HepG2 (cell line): ENCODE measurements around the gene DOCK4. TPM values are rescaled to one million over a fixed set of nuclear protein-coding genes. Genes with fewer than 3 reads are reported as not detected.

Experiments used
- ATAC-seq: fragments of 200-7000 bp; cut with Tn5 transposase; 3 replicates; pipeline ENCODE4 v1.9.1; 2020; ENCODE audit warnings: mild to moderate bottlenecking, moderate library complexity
- BruUV-seq: library from RNA; stranded (reverse); fragments of 400-500 nt; replicated peaks from 2 replicates; lab custom pipeline; 2021; lab: Mats Ljungman, UMichigan
- CTCF ChIA-PET: fragments of 300-600 bp; formaldehyde crosslinking; extraction: SDS; loops from one replicate; lab custom pipeline; 2021; ENCODE audit warnings: low total read pairs, inconsistent platforms, low intra/inter-chr PET ratio; lab: Yijun Ruan, JAX
- POLR2A ChIA-PET: fragments of 350-600 bp; sonication (Branson Sonifier 250); formaldehyde crosslinking; loops from one replicate; lab custom pipeline; 2020; ENCODE audit warnings: antibody characterized with exemption, inconsistent platforms; lab: Yijun Ruan, JAX
- DNase-seq: peaks from one replicate; pipeline ENCODE4 v3.0.0-alpha.2; 2015; ENCODE audit warnings: low spot score
- FAIRE-seq: peaks from 3 replicates; lab custom pipeline; 2011; peaks lifted over from hg19 to GRCh38; lab: Jason Lieb, UNC
- H2AFZ ChIP-seq: one replicate; pipeline ENCODE4 v1.6.1; 2011; ENCODE audit warnings: low read length, inconsistent platforms
- H3K27ac ChIP-seq: fragments of 300-600 bp; 3 replicates; pipeline ENCODE4 v1.8.0; 2011; ENCODE audit warnings: mixed run types, mild to moderate bottlenecking, mixed read lengths, low read length, inconsistent platforms; ENCODE audit not compliant: insufficient read depth; ENCODE audit errors: extremely low read length
- H3K27me3 ChIP-seq, 2 experiments: fragments of 200-600 bp in 1 of 2; 2 replicates in 1 of 2; 3 replicates in 1 of 2; pipeline versions ENCODE4 v1.6.0 to v1.8.0; 2011; ENCODE audit warnings: low read length in 2 of 2, mild to moderate bottlenecking in 2 of 2, moderate library complexity in 2 of 2, inconsistent platforms in 1 of 2; ENCODE audit not compliant: insufficient read depth in 2 of 2, control insufficient read depth in 1 of 2
- H3K36me3 ChIP-seq, 2 experiments: fragments of 200-600 bp in 1 of 2; replicated peaks in 1 of 2; 2 replicates in 1 of 2; 3 replicates in 1 of 2; pipeline versions ENCODE4 v1.5.1 to v1.8.0; 2011; ENCODE audit warnings: low read length in 2 of 2, inconsistent platforms in 1 of 2; ENCODE audit not compliant: insufficient read depth in 2 of 2, control insufficient read depth in 1 of 2
- H3K4me1 ChIP-seq: 2 replicates; pipeline ENCODE4 v1.5.1; 2012; ENCODE audit warnings: low read length, inconsistent platforms; ENCODE audit not compliant: insufficient read depth
- H3K4me2 ChIP-seq: 2 replicates; pipeline ENCODE4 v1.6.0; 2011; ENCODE audit warnings: low read depth, low read length, inconsistent platforms
- H3K4me3 ChIP-seq, 3 experiments: fragments of 200-600 bp in 1 of 3; sonication (generic), shearing (Covaris generic) in 1 of 3; replicated peaks in 1 of 3; 2 replicates each; pipeline ENCODE4 v1.5.1; 2011 to 2016; ENCODE audit warnings: low read length in 3 of 3, inconsistent platforms in 2 of 3, low read depth in 2 of 3, mild to moderate bottlenecking in 2 of 3, control low read depth in 1 of 3, mixed read lengths in 1 of 3; ENCODE audit not compliant: insufficient read depth in 1 of 3
- H3K79me2 ChIP-seq: one replicate; pipeline ENCODE4 v1.6.1; 2011; ENCODE audit warnings: low read length, inconsistent platforms; ENCODE audit not compliant: insufficient read depth
- H3K9ac ChIP-seq: 2 replicates; pipeline ENCODE4 v1.6.0; 2011; ENCODE audit warnings: mild to moderate bottlenecking, low read depth, low read length, inconsistent platforms; ENCODE audit not compliant: insufficient read depth
- H3K9me3 ChIP-seq: 2 replicates; pipeline ENCODE4 v1.5.1; 2012; ENCODE audit warnings: mild to moderate bottlenecking, low read length
- H4K20me1 ChIP-seq: 2 replicates; pipeline ENCODE4 v1.6.0; 2011; ENCODE audit warnings: inconsistent platforms, mild to moderate bottlenecking, low read length, moderate library complexity; ENCODE audit not compliant: insufficient read depth
- ADNP ChIP-seq: sonication (generic); formaldehyde crosslinking; IDR thresholded peaks from 2 replicates; pipeline ENCODE4 v1.4.0; 2020; ENCODE audit warnings: missing genetic modification reagents
- AHR ChIP-seq: IDR thresholded peaks from 2 replicates; pipeline ENCODE4 v1.6.1; 2018; ENCODE audit warnings: missing genetic modification reagents, missing compliant biosample characterization
- CBX2 ChIP-seq, 2 experiments: fragments of 200-600 bp in 1 of 2; sonication (generic); formaldehyde crosslinking in 1 of 2; IDR thresholded peaks; 2 replicates each; pipeline versions ENCODE4 v1.7.0 to v1.8.1; 2018 to 2022; ENCODE audit warnings: low read depth in 2 of 2, low read length in 1 of 2, mild to moderate bottlenecking in 1 of 2, missing genetic modification reagents in 1 of 2
- ETV5 ChIP-seq: IDR thresholded peaks from 2 replicates; pipeline ENCODE4 v1.6.1; 2018; ENCODE audit warnings: missing biosample characterization, missing genetic modification reagents, inconsistent platforms, borderline replicate concordance
- GLI4 ChIP-seq: sonication (generic); formaldehyde crosslinking; IDR thresholded peaks from 2 replicates; pipeline ENCODE4 v1.5.1; 2020; ENCODE audit warnings: missing genetic modification reagents, mild to moderate bottlenecking, moderate library complexity, borderline replicate concordance
- HIVEP1 ChIP-seq: sonication (generic); formaldehyde crosslinking; IDR thresholded peaks from 2 replicates; pipeline ENCODE4 v1.4.0; 2020; ENCODE audit warnings: mild to moderate bottlenecking, missing genetic modification reagents
- KDM2A ChIP-seq: sonication (generic); formaldehyde crosslinking; IDR thresholded peaks from 2 replicates; pipeline ENCODE4 v1.4.0; 2020; ENCODE audit warnings: low read depth, missing genetic modification reagents, borderline replicate concordance
- MTF1 ChIP-seq: sonication (generic); formaldehyde crosslinking; IDR thresholded peaks from 2 replicates; pipeline ENCODE4 v1.5.0; 2020; ENCODE audit warnings: missing genetic modification reagents
- PCBP2 ChIP-seq: fragments of 200-400 bp; formaldehyde crosslinking; optimal IDR thresholded peaks from 2 replicates; pipeline ENCODE3; 2018; ENCODE audit warnings: low read length, low read depth; ENCODE audit not compliant: poor library complexity, severe bottlenecking
- SALL1 ChIP-seq: sonication (generic); formaldehyde crosslinking; IDR thresholded peaks from 2 replicates; pipeline ENCODE4 v1.8.0; 2022; ENCODE audit warnings: mild to moderate bottlenecking, missing genetic modification reagents
- SPEN ChIP-seq: sonication (generic); formaldehyde crosslinking; IDR thresholded peaks from 2 replicates; pipeline ENCODE4 v1.5.1; 2020; ENCODE audit warnings: low read depth, mild to moderate bottlenecking, missing genetic modification reagents
- ZNF225 ChIP-seq: sonication (generic); formaldehyde crosslinking; IDR thresholded peaks from 2 replicates; pipeline ENCODE4 v1.4.0; 2020; ENCODE audit warnings: mild to moderate bottlenecking, missing genetic modification reagents
- ZNF337 ChIP-seq: sonication (generic); formaldehyde crosslinking; IDR thresholded peaks from 2 replicates; pipeline ENCODE4 v1.5.1; 2020; ENCODE audit warnings: missing genetic modification reagents, low read depth, mild to moderate bottlenecking, borderline replicate concordance
- ZNF577 ChIP-seq: sonication (generic); formaldehyde crosslinking; IDR thresholded peaks from 2 replicates; pipeline ENCODE4 v1.4.0; 2020; ENCODE audit warnings: mild to moderate bottlenecking, low read depth, missing genetic modification reagents, borderline replicate concordance
- ZNF678 ChIP-seq: sonication (generic); formaldehyde crosslinking; IDR thresholded peaks from 2 replicates; pipeline ENCODE4 v1.4.0; 2020; ENCODE audit warnings: mild to moderate bottlenecking, missing genetic modification reagents
- WGBS: methylation state at CpG from one replicate; pipeline ENCODE4 v1.1.6; 2017; ENCODE audit warnings: low lambda C conversion rate; 5-methylcytosine and 5-hydroxymethylcytosine counted together
- in situ Hi-C: cut with HindIII; loops from 2 replicates; pipeline ENCODE4 v1.10.0; 2017; ENCODE audit warnings: low pct_unique_long_range_greater_than_20kb; ENCODE audit not compliant: extremely low pct_ligation_motif_present
- intact Hi-C: fragments of 100-400 bp; cut with micrococcal nuclease; formaldehyde crosslinking; loops from one replicate; pipeline ENCODE4 v1.10.0; 2022; ENCODE audit not compliant: unreplicated experiment
- polyA plus RNA-seq, 8 experiments: library from polyadenylated mRNA; depleted of rRNA in 3 of 8; stranded (reverse) in 7 of 8; unstranded in 1 of 8; fragments of >200 nt; fragmentation: Illumina TruSeq in 4 of 8; extraction: Trizol in 4 of 8; gene quantifications; 2 replicates each; pipeline versions ENCODE4 v1.2.1 to v1.2.3, GENCODE V29; 2011 to 2016; ENCODE audit warnings: low read depth in 4 of 8, missing spikeins in 1 of 8, mixed read lengths in 1 of 8; ENCODE audit not compliant: insufficient read depth in 1 of 8
- total RNA-seq, 5 experiments: library from RNA; depleted of rRNA; stranded (reverse); fragments of >200 nt; fragmentation: Illumina TruSeq; extraction: Trizol; gene quantifications; 2 replicates each; pipeline ENCODE4 v1.2.3, GENCODE V29; 2016; ENCODE audit warnings: low read depth in 1 of 5
- TF ChIP-seq, protein P1 (sequence below): sonication (generic); formaldehyde crosslinking; conservative IDR thresholded peaks from 2 replicates; pipeline ENCODE4 v1.8.0; 2022; ENCODE audit warnings: low read depth, missing genetic modification reagents

DOCK4 gene
- total and polyA plus RNA-seq, 2 of the 13 experiments (the other 11 are each of a cell fraction or from before 2014, with no cell fraction given): 13.5 to 17.4 TPM

DNA sequence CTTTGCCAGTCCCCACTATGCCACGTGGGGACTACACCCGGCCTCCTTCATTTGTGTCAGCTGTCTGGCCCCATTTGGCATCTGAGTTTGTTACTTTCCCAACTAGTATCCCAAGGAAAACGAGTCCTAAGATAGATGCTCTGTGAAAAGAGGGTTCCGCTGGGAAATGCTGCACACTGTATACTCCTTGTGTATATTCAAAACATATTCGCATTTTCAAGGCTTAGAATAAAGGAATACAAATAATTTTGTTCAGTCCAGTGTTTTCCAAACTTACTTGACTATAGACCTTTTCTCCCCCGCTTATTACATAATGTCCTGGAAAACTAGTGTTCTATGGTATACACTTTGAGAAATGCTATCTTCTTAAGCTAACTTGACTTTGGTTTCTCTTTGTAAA is 476.1 kb downstream of the DOCK4 start:
- POLR2A ChIA-PET: no interaction called here
- H3K79me2 ChIP-seq: no peaks in the 10 kb centered on the region
- H3K9ac ChIP-seq: no peak overlapping the region
- in situ Hi-C loops: loop anchor here (25.0 kb wide), 2 partner anchors 393 to 643 kb away; partner anchors contain the start of gene LRRN3
- ATAC-seq (no peak), FAIRE-seq (no peak), DNase-seq (no peak)
- WGBS: over 99% methylated on average over 6 of the region's 6 CpGs
- H3K9me3 ChIP-seq: no peaks in the 10 kb centered on the region
- TF ChIP-seq CBX2 (IDR thresholded peaks at IDR 0.05; ENCODE audit: low read depth, low read length): no peak
- no peak for TF ChIP-seq CBX2 (CRISPR knock-in tag; IDR thresholded peaks at IDR 0.05; ENCODE audit: low read depth)
- TF ChIP-seq MTF1 (CRISPR knock-in tag): no peak
- no peak for TF ChIP-seq SPEN (CRISPR knock-in tag)
- no peak overlapping the region for H3K27ac ChIP-seq
- no peak overlapping the region for H3K4me3 ChIP-seq
- H3K4me2 ChIP-seq: no peak overlapping the region
- H2AFZ ChIP-seq: no peak overlapping the region
- intact Hi-C loops: no loop called here
- H3K36me3 ChIP-seq: peaks cover 9 to 16% of the 10 kb centered on the region in 2 experiments; a peak in 4 of 5 replicates
- CTCF ChIA-PET: interaction anchor here (0.7 kb wide), 1 partner anchor 640 kb away, joined by 3 read pairs; no protein-coding TSS in a partner anchor
- H3K27me3 ChIP-seq: no peaks in the 10 kb centered on the region
- H3K4me1 ChIP-seq: no peaks in the 10 kb centered on the region
- H4K20me1 ChIP-seq: no peaks in the 10 kb centered on the region
- no TSS peak for BruUV-seq

- ATAC-seq: no peak; the same call in 2 of the 3 replicates
- FAIRE-seq: no peak
Observed at GRCh38 chr7:111729483-111729882, 476.7 kb downstream of the DOCK4 start.

More at GRCh38 chr7:111729483-111729882, 476.7 kb downstream of the DOCK4 start:
- Histone ChIP-seq H3K27me3 (no peaks in the 10 kb centered on the region), H3K4me1 (no peaks in the 10 kb centered on the region), H3K27ac (no peak overlapping the region), H3K4me3 (no peak overlapping the region), H3K9ac (no peak overlapping the region), H3K4me2 (no peak overlapping the region), H3K36me3 (peaks cover 9 to 12% of the 10 kb centered on the region in 2 experiments; a peak in 4 of 5 replicates), H2AFZ (no peak overlapping the region), H4K20me1 (no peaks in the 10 kb centered on the region), H3K9me3 (no peaks in the 10 kb centered on the region), H3K79me2 (no peaks in the 10 kb centered on the region)
- in situ Hi-C loops (loop anchor here (25.0 kb wide), 2 partner anchors 392 to 642 kb away; partner anchors contain the start of gene LRRN3), intact Hi-C loops (no loop called here)
- ChIA-PET POLR2A (no interaction called here), CTCF (no interaction called here)
- no TSS peak for BruUV-seq
- no peak for DNase-seq
- no peak for TF ChIP-seq SALL1 (CRISPR knock-in tag)
- no peak for TF ChIP-seq PCBP2
- TF ChIP-seq HIVEP1: no peak
- TF ChIP-seq ZNF225 (CRISPR knock-in tag): no peak
- no peak for TF ChIP-seq AHR (CRISPR knock-in tag)
- TF ChIP-seq, protein P1, sequence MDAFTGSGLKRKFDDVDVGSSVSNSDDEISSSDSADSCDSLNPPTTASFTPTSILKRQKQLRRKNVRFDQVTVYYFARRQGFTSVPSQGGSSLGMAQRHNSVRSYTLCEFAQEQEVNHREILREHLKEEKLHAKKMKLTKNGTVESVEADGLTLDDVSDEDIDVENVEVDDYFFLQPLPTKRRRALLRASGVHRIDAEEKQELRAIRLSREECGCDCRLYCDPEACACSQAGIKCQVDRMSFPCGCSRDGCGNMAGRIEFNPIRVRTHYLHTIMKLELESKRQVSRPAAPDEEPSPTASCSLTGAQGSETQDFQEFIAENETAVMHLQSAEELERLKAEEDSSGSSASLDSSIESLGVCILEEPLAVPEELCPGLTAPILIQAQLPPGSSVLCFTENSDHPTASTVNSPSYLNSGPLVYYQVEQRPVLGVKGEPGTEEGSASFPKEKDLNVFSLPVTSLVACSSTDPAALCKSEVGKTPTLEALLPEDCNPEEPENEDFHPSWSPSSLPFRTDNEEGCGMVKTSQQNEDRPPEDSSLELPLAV (CRISPR knock-in tag): no peak
- no peak for TF ChIP-seq ZNF678 (CRISPR knock-in tag)
- TF ChIP-seq ADNP (CRISPR knock-in tag): no peak
- TF ChIP-seq ZNF577: no peak
- TF ChIP-seq ZNF337: no peak
- no peak for TF ChIP-seq KDM2A
- TF ChIP-seq GLI4 (CRISPR knock-in tag): no peak
- no peak for TF ChIP-seq ETV5 (CRISPR knock-in tag)
- 100% methylated on average over 6 of the region's 7 CpGs for WGBS
